Skin of body (tissue), 2 donors: ENCODE measurements around the gene FBXW12. TPM values are rescaled to one million over a fixed set of nuclear protein-coding genes. Genes with fewer than 3 reads are reported as not detected.

ENCODE experiments used
- DNase-seq: peaks from one replicate; lab custom pipeline; 2025; lab: John Stamatoyannopoulos, UW
- total RNA-seq: library from RNA; depleted of rRNA; stranded (reverse); fragments of >200 nt; gene quantifications from one replicate; pipeline ENCODE4 v1.2.3, GENCODE V29; 2014

FBXW12 gene
- total RNA-seq, 1 donor from 2014 or later: not detected

DNA sequence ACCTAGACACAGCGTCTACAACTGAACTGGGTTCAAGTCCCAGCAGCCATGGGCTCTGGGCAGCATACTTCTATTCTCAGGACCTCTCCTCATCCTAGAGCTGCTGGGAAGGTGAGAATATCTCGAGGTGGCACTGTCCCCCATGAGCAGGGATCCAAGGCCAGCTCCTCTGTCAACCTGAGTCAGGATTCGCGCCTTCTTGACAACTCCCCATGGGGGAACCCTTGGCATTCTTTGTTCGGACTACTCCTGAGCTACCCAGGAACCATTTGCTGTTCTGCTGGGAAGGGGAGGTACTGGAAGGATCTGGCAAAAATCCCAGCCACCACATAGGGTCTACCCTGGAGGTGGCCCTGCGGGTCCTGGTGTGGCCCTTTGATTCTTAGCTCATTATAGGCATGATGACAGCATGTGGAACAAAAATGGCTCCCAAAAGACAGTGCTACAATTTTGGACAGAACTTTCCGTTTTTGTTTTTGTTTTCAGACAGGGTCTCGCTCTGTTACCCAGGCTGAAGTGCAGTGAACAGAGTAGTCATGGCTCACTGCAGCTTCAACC is 35.6 kb downstream of the FBXW12 start:
- no peak for DNase-seq

DNA sequence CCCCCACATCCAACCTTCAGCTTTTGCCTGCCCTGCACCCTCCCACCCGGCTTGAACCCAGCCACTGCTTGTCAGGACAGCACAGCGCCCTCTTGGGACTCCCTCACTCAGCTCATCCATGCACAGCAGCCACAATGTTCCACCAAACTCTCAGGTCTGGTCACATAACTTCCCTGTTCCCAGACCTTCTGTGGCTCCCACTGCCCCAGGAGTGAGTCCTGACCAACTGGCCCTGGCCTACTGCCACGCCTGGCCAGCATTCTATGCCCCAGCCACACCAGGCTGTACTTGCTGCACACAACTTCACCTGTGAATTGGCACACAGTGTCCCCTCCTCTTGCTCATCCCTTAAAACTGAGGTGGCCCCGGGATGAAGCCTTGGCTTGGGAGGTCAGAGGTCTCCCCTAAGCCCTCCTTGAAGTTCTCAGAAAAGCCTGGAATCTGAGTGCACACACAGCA is 36.8 kb downstream of the FBXW12 start:
- no peak for DNase-seq

DNA sequence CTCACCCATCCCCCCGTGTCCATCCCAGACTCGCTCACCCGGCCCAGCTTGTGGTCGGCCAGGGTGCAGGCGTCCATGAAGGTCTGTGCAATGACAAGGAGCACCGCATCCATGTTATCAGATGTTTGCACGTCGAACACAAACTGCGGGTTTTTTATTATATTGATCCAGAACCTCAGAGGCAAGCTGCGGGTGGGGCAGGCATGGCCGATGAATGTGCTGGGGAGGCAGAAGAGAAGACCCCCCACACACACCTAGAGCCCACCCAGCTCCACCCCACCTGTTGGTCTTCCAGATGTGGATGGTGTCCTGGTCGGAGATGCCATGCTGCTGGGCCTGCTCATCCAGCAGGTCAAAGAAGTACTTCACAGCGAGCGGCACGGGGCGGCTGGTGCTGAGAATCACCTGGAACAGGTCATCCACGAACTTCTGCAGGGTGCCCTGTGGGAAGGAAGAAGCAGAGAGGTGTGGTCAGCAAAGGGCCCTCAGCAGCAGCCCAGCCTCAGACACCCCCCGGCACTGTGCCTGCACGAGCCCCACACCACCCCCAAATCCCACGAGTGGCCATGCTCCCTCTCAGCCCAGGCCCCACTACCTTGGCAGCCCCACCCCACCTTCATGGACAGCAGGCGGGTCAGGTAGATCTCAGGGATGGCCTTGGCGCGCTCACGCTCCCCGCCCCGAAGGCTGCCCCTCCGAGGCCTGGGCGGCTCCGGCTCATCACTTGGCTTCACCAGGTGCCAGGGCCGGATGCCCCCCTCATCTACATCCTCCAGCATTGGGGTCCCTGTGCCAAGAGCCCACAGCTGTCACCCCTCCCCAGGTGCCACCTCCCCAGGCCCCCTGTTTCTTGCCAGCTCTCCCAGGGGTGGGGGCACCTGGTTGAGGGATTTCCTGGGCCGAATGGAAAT is 37.5 kb downstream of the FBXW12 start:
- DNase-seq: no peak

DNA sequence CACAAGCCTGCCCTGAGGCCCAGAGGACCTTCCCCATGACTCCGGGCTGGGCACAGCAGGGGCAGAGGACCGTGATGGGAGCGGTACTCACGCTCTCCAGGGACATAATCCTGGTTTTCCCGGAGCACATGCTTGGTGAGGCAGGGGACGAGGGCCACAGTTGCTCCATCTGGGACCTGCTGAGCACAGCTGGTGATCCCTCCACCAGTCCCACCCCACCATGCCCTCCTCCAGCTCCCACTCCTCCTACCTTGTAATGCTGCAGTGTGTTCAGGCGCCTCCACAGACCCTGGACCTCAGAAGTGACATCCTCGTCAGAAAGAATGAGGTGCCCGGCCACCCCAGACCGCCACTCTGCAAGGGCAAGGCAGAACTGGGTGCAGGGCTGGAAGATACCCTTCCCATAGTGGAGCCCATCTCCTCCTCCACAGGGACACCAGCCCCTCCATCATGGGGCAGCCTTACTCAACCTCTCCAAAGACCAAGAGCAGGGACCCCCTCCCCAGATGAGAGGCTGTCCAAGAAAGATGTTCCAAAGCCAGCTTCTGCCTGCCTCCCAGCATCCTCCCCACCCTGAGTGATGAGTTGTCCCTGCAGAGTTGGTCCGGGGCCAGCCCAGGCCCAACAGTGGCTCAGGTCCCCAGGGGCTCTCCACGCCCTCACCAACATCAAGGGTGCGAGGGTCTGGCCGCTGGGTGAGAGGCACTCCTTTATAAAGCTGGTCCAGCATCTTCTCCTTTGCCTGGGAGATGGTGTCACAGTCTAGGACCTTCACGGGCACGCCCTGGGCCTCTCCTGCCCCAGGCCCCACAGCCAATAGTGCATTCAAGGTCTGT is 38.4 kb downstream of the FBXW12 start:
- no peak for DNase-seq

DNA sequence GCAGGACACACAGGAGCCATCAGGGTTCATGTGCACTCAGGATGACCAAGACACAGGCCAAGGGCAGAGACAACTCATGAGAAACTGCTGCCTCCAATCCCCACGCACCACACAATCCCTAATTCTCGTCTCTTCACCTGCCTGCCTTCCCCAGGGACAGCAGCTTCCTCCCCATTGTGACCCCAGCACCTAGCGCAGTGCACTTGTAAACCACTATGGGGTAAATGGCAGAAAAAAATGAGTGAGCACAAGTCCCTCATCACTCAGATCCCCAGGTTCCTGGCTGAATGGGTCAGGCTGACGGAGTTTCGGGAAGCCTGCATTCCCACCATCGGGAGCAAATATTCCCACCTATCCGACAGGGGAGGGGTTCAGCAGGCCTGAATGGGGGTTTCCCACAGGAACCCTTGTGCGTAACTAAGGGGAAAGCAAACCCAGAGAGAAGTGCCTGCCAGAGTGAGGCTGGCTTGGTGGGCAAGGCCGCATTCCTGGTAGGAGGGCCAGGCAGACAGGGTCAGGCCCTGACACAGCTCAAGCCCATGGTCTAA is 39.1 kb downstream of the FBXW12 start:
- no peak for DNase-seq

DNA sequence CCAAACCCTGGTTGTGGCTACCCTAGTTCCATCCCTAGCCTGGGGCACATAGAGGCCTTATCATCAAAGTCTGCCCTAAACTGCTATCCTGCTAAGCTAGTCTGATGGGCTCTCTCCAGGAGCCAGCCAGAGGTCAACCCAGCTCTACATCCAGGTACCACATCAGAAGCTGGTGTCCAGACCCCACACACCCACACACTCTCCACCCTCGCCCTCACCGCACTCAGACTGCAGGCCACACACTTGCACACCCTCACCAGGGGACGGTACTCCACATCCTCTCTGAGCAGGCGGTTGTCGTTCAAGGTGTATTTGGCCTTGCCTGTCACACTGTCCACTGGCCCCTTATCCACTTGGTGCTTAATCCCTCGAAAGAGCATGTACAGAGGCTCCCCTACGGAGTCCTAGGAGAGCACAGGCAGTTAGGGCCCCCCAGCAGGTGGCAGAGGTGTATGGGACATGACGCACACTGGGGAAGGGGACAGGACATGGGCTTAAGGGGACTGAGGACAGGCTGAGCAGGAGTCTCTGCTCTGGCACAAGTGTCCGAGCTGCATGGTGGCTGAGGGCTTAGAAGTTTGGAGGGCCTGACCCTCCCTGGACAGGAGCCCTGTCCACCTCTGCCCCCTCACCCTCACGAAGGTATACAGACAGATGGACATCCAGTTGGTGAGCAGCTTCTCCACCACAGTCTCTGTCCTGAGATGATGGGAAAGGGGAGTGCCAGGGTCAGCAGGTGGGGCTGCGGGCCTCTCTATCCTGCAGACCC is 39.8 kb downstream of the FBXW12 start:
- no peak for DNase-seq

DNA sequence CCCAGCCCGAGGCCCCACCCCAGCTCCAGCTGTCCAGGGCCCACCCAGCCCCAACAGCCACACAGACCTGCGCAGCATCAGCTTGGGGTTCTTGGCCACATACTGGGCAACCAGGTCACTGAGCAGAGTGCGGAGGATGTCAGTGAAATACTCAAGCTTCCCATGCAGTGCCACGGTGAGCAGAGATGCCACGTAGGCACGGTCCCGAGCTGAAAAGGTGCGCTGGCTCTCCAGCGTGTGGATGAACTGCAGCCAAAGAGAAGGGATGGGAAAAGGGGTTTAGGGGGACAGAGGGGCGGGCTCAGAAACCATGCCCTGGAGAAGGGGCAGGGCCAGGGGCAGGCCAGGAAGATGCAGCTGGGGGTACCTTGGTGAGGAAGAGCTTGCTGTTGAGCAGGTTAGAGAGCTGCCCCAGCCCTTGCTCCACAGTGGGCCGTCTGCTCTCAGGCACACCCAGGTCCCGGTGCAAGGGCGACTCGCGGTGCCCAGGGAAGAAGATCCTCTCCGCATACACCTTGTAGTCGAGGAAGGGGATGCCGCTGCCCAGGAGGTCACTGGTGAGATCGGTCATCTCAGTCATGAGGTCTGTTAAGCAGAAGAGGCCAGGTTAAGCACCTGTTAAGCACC is 40.5 kb downstream of the FBXW12 start:
- DNase-seq: no peak

DNA sequence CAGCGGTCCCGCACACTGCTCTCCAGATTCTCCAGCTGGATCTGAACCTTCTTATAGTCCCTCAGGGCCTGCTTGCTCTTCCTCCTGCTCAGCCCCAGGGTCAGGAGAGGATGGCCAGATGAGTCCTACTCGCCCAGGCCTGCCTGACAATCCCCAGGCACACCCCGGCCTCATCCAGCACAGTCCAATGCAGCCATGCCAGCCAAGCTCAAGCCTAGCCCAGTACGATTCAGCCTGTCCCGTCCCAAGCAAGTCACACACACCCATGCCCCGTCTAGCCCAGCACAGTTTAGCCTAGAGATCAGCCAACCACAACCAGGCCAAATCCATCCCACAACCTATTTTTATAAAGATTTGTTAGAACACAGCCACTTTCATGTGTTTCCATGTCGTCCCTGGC is 41.1 kb downstream of the FBXW12 start:
- no peak for DNase-seq

DNA sequence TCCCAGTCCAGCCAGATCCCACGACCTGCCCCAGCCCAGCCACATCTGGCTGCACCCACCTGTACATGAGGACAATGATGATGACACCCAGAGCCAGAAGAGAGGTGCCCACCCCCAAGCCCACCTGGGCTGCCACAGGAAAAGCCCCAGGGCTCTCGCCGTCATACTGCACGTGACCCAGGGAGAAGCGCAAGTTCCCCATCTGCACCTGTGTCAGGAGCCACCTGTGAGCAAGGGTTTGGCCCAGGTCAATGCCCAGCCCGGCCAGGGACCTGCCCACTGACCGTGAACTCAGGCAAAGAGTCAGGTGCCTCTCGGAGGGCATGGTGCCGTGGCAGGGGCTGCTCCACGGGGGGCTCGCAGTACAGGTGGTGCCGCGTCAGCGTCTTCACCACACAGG is 41.6 kb downstream of the FBXW12 start:
- no peak for DNase-seq

DNA sequence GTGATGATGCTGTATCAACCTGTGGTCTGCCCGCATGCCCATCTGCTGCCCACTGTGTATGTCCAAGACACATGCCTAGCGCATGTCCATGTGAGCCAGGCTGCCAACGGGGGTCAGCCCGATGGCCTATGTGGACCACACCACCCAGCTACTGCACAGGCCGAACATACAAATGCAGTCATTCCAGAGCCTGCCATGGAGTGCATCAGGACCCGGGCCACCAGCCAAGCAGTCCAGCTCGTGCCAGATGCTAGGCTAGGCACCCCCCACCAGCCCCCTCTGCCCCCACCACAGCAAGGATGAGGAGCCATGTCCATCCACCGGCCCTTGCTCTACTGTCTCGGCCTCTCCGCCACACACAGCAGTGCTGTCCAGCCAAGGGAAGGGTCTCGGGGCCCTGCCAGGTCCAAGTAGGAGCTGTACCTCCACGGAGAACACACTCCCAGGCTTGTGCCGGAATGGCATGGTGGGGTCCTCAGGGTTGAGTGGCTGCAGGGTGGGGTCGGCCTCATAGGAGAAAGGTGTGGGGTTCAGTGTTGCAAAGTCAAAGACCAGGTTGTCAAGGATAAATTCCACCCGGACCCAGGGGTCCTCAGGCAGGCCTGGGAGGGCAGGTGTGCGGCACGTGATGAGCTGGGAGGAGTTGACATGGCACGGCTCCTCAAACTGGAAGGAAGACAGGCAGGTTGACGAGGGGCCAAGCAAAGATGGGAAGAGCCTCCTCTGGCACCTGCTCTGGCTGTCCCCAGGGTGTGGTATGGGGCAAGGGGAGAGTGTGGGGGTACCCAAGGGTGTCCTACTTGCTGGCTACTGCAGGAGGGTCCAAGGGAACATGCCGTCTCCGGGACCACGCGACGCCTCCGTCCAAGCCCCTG is 42.6 kb downstream of the FBXW12 start:
- DNase-seq: no peak

DNA sequence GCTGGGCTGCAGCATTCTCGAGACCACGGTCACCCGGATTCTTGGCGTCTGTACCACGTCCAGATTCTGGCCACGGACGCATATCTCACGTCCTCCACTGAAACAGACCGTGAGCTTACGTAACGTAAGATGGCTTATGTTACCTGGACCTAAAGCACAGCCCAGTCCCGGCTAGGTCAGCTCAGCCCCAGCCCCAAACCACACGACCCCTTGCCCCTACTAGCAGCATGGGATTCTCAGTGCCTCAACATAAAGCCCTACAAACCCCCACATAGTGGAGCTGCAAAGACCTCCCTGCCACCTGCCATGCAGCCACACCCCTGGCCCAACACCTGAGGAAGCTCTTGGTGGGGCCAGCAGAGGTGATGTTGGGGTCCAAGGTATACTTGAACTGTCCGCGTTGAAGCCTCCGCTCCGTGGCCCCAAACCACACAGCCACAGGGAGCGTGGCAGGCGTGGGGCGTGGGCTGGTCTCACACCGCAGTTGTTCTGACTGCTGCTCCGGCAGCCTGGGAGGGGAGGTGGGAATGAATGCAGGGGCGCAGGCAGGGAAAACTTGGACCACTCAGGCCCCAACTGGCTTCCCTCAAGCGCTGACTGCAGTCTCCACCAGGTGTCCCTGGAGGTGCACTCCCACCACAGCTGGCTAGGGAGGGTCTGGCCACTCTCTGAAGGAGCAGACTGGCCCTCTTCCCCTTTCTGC is 43.4 kb downstream of the FBXW12 start:
- DNase-seq: no peak

DNA sequence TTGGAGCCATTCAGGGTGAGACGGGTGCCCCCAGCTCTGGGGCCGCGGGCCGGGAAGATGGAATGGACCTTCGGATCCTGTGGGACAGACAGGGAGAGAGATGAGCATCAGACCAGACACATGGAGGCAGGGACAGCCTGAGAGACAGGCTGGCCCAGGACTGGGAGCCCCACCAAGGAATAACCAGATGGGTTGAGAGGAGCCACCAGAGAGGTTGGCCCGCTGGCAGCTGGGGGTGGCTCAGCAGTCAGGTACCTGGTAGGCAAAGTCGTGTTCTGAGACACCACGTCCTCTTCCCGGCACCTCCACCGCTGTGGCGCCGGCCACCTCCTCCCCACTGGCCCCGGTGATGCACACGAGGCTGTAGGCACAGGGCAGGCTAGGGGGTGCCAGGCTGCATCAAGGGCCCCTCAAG is 44.1 kb downstream of the FBXW12 start:
- no peak for DNase-seq

DNA sequence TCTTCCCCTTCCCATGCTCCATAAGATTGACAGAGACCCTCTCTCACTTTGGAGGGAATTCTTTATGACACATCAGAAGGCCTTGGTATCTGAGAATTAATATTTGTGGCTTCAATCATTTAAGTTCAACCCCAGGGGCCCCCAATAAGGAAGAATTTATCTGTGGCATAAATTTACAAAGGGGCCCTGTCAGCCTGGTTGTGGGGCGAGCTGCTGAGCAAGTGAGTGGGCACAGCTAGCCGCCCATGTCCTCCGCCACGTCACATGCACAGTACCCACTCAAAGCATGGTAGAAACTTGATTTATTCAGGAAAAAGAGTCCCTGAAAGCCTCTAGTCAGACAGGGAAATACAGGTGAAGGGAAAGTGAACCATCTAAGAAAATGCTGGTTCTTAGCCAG is 44.5 kb downstream of the FBXW12 start:
- no peak for DNase-seq

DNA sequence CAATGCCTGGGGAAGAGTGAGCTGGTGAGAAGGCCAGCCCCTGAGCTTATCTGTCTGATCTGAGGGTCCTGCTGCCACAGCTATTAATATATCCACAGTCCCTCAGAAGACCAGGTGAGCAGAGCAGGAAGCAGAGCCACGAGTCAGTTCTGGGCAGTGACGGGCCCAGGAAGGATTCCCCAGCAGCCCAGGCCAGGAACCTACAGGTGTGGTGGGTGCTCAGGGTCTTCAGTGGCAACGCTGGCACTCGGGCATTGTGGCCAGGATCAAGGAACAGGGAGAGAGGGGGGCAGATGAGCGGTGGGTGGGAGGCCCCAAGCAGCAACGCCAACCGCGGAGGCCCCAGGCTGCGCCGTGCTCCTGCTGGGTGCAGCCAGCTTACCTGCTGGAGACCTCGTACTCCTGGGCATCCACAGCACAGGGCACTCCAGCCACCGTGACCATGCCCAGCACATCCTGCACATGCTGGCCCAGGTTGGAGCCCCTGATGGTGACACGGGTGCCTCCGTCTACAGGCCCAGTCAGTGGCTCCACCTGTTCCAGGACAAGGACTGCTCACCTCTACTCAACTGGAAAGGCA is 45.6 kb downstream of the FBXW12 start:
- no peak for DNase-seq

DNA sequence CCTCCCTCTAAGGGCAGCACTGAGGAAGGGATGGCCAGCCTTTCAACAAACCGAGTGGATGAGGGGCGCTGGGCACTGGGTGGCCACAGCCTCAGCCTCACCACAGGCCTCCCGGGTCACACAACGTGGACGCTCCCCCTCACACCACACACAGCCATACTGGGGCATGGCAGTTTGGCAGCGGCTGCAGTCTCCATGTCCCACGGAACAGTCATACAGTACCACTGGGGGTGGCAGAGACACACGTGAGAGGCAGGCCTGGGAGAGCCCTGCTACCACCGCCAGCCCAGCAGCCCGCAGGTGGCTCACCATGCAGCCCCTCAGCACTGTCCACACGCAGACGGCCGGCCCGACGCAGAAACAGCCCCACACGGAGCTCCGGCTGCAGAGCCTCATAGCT is 46.1 kb downstream of the FBXW12 start:
- DNase-seq: no peak

DNA sequence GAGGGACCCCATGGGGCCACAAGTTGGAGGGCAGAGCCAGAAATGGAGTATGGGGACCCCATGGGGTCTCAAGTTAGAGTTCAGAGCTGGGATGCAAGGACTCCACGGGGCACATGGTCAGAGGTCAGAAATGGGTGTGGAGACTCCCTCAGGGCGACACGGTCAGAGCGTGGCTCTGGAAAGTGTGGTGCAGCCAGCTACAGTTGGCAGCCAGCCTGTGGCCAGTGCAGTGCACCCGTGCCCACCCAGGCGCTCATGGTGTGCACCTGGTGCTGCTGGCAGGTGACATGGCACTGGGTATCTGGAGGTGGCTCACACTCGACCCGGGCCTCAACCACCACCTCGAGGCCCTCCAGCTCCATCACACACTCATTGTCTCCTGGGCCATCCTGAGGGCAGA is 46.6 kb downstream of the FBXW12 start:
- DNase-seq: no peak

DNA sequence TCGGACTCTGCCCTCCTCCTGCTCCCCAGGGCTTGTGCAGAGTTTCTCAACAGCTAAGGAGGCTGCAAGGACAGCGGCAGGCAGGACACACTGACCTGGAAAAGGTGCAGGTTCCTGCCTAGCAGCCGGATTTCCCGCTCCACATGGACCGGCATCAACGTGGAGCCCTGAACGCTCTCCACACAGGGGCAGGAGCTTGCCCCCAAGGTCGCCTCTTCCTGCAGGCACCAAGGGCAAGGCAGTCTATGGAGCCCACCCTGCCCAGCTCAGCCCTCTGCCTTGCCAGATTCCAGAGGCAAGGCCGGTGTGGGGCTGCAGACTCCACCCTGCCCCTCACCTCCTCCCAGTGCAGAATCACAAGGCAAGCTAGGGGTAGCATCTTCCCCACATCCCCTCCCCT is 47.1 kb downstream of the FBXW12 start:
- no peak for DNase-seq

DNA sequence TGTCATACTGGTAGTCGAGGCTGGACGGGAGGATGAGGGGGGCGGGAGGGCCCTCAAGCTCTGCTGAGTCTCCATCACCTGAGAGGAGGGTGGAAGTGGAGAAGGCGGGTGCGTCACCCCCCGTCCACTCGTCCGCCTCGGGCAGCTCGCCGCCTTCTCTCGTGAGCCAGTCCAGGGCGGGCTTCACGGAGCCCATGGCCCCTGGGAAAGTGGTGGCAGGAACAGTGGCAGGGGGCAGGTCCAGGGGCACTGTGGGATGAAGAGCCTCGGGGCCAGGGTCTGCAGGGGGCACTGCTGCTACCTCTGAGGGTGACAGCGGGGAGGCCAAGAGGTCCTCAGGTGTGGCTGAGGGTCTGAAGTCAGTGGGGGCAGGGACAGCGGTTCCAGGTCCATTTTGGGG is 47.6 kb downstream of the FBXW12 start:
- DNase-seq: no peak

DNA sequence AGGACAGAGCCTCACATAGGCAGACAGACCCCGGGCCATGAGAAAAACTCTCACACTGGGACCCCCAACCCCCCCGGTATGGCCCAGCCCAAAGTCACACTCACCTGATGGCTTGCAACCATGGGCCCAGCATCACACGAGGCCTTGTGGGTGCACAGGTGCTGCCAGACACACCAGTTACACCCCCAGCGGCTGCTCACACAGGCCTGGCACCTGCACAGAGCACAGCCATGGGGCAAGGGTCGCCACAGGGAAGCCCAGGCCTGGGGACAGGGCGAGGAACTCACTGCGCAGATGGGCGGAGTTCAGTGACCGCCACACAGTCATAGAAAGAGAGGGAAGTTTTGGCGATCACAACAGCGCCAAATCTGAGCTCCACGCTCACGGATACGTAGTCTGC is 48.5 kb downstream of the FBXW12 start:
- DNase-seq: no peak
